Mucosa of rectum (tissue), 2 donors: ENCODE measurements around the gene SOWAHB.

ENCODE experiments used
- H3K27ac ChIP-seq, 2 donors: one replicate each; pipeline ENCODE4 v1.7.0; 2013; ENCODE audit warnings: inconsistent platforms in 2 of 2, low read depth in 2 of 2, low read length in 2 of 2
- H3K27me3 ChIP-seq, 2 donors: one replicate each; pipeline ENCODE4 v1.7.0; 2013; ENCODE audit warnings: low read length in 2 of 2; ENCODE audit not compliant: control insufficient read depth in 2 of 2, insufficient read depth in 2 of 2
- H3K36me3 ChIP-seq, 2 donors: one replicate each; pipeline ENCODE4 v1.7.0; 2013; ENCODE audit warnings: low read length in 2 of 2; ENCODE audit not compliant: control insufficient read depth in 2 of 2, insufficient read depth in 2 of 2
- H3K4me1 ChIP-seq, 2 donors: one replicate each; pipeline ENCODE4 v1.7.0; 2013; ENCODE audit warnings: low read length in 2 of 2, mild to moderate bottlenecking in 1 of 2; ENCODE audit not compliant: control insufficient read depth in 2 of 2, insufficient read depth in 2 of 2
- H3K4me3 ChIP-seq, 2 donors: one replicate each; pipeline ENCODE4 v1.7.0; 2013; ENCODE audit warnings: low read length in 2 of 2
- H3K9ac ChIP-seq, 2 donors: one replicate each; pipeline ENCODE4 v1.7.0; 2013; ENCODE audit warnings: low read length in 2 of 2, low read depth in 1 of 2, mild to moderate bottlenecking in 1 of 2
- H3K9me3 ChIP-seq, 2 donors: one replicate each; pipeline ENCODE4 v1.7.0; 2013; ENCODE audit warnings: low read length in 2 of 2; ENCODE audit not compliant: control insufficient read depth in 2 of 2
- donor health status: healthy.
- donor health status: Normal muscosa, but diverticular disease.

SOWAHB gene

GRCh38 chr4:76897536-76898384 is at the start of gene SOWAHB:
TSS of gene SOWAHB (minus strand) at chr4:76898144. CDS start at chr4:76897849, 295 bp downstream.
- no peaks in the 10 kb centered on the region for H3K9me3 ChIP-seq
- H3K36me3 ChIP-seq: no peaks in the 10 kb centered on the region
- H3K4me1 ChIP-seq: peaks cover 16 to 23% of the 10 kb centered on the region in 2 donors
- H3K27ac ChIP-seq: peak within 1 kb of the TSS; percentile 91 to 94
- peaks cover 0 to 8% of the 10 kb centered on the region in 2 donors for H3K27me3 ChIP-seq
- H3K4me3 ChIP-seq: peak within 1 kb of the TSS; percentile 78 to 83
- peak within 1 kb of the TSS; percentile 68 to 88 for H3K9ac ChIP-seq

- Histone ChIP-seq H3K27ac (no peak overlapping the region), H3K9ac (no peak overlapping the region), H3K9me3 (no peaks in the 10 kb centered on the region), H3K4me3 (no peak overlapping the region), H3K36me3 (no peaks in the 10 kb centered on the region), H3K27me3 (no peaks in the 10 kb centered on the region), H3K4me1 (peaks cover 15 to 17% of the 10 kb centered on the region in 2 donors)
Observed at GRCh38 chr4:76947369-76947768, 49.4 kb upstream of the SOWAHB start.

DNA sequence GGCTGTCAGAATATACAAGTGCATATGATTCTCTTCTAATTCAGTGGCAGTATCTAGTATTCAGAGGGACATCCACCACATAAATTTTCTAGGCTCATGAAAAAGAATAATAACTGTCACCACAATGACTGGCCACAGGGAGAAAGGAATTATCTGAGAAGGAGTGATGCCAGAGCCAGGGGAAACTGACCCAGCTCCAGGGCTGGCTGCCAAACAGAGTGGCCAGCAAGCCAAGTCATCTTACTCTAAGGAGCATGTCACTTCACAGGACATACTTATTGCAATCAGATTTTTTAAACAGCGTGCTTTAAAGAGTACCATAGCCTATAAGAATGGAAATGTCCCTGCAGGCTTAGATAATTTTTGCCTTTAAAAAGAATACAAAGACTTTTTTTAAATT is 45.8 kb upstream of the SOWAHB start:
- H3K27ac ChIP-seq: no peak overlapping the region
- H3K36me3 ChIP-seq: no peaks in the 10 kb centered on the region
- H3K4me3 ChIP-seq: no peak overlapping the region
- no peaks in the 10 kb centered on the region for H3K27me3 ChIP-seq
- peaks cover 4 to 6% of the 10 kb centered on the region in 2 donors for H3K4me1 ChIP-seq
- H3K9ac ChIP-seq: no peak overlapping the region
- no peaks in the 10 kb centered on the region for H3K9me3 ChIP-seq

- no peaks in the 10 kb centered on the region for H3K36me3 ChIP-seq
- H3K9ac ChIP-seq: no peak overlapping the region
- no peaks in the 10 kb centered on the region for H3K27me3 ChIP-seq
- no peak overlapping the region for H3K27ac ChIP-seq
- H3K9me3 ChIP-seq: no peaks in the 10 kb centered on the region
- no peak overlapping the region for H3K4me3 ChIP-seq
- peaks cover 0 to 2% of the 10 kb centered on the region in 2 donors for H3K4me1 ChIP-seq
Observed at GRCh38 chr4:76943129-76943620, 45.2 kb upstream of the SOWAHB start.

DNA sequence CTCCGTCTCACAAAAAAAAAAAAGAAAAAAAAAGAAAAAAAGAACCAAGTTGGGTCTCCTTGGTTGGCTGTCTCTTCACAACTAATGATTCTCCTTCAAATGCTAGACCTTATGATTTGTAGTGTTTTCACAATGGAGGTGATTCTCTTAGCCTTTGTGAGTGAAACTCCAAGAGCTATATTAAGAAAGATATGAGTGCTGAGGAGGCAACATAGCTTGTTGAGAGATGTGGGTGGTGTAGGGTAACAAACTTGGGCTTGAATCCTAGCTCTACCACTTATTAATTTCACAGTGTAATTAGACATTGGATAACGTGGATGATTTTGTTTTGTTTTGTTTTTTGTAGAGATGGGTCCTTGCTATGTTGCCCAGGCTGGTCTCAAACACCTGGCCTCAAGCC is 41.2 kb upstream of the SOWAHB start:
- no peak overlapping the region for H3K27ac ChIP-seq
- no peaks in the 10 kb centered on the region for H3K36me3 ChIP-seq
- no peaks in the 10 kb centered on the region for H3K9me3 ChIP-seq
- no peaks in the 10 kb centered on the region for H3K4me1 ChIP-seq
- H3K9ac ChIP-seq: no peak overlapping the region
- no peak overlapping the region for H3K4me3 ChIP-seq
- no peaks in the 10 kb centered on the region for H3K27me3 ChIP-seq

GRCh38 chr4:76931576-76932276 is 33.8 kb upstream of the SOWAHB start:
- H3K4me1 ChIP-seq: no peaks in the 10 kb centered on the region
- H3K36me3 ChIP-seq: no peaks in the 10 kb centered on the region
- no peak overlapping the region for H3K4me3 ChIP-seq
- H3K27ac ChIP-seq: no peak overlapping the region
- no peak overlapping the region for H3K9ac ChIP-seq
- no peaks in the 10 kb centered on the region for H3K27me3 ChIP-seq
- H3K9me3 ChIP-seq: no peaks in the 10 kb centered on the region

DNA sequence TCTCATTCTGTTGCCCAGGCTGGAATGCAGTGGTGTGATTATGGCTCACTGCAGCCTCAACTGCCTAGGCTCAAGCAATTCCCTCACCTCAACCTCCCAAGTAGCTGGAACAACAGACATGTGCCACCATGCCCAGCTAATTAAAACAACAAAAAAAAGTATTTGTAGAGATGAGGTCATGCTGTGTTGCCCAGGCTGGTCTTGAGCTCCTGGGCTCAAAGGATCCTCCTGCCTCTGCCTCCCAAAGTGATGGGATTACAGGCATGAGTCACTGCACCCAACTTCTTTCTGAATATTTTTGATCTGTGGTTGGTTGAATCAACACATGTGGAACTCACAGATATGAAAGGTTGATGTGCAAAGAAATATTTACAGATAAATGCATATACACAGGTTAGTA is 33.1 kb upstream of the SOWAHB start:
- Histone ChIP-seq H3K9me3 (no peaks in the 10 kb centered on the region), H3K36me3 (no peaks in the 10 kb centered on the region), H3K9ac (no peak overlapping the region), H3K4me1 (no peaks in the 10 kb centered on the region), H3K27ac (no peak overlapping the region), H3K4me3 (no peak overlapping the region), H3K27me3 (no peaks in the 10 kb centered on the region)

- Histone ChIP-seq H3K27ac (no peak overlapping the region), H3K9me3 (no peaks in the 10 kb centered on the region), H3K9ac (no peak overlapping the region), H3K4me1 (no peaks in the 10 kb centered on the region), H3K36me3 (no peaks in the 10 kb centered on the region), H3K27me3 (no peaks in the 10 kb centered on the region), H3K4me3 (no peak overlapping the region)
Observed at GRCh38 chr4:76930685-76931084, 32.7 kb upstream of the SOWAHB start.

DNA sequence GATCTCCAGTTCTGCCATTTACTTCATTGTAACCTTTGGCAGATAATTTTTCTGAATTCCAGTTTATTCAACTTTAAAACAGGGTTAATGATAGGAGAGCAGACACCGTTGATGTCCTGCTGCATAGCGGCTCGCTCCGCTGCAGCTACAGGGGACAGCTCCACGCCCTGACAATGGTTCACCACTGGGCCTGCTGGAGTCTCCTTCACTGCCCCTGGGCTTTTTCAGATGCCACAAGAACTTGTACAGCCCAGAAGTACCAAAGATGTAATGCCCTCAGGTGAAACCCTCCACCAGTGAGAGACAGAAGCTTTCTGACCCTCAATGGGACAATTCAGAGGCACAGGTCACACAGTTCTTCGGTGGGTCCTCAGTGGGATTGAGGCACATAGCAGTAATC is 28.9 kb upstream of the SOWAHB start:
- H3K36me3 ChIP-seq: no peaks in the 10 kb centered on the region

More for the DNA sequence above, 28.9 kb upstream of the SOWAHB start:
- Histone ChIP-seq H3K9ac (no peak overlapping the region), H3K4me3 (no peak overlapping the region), H3K4me1 (peaks cover 0 to 14% of the 10 kb centered on the region in 2 donors), H3K27me3 (no peaks in the 10 kb centered on the region), H3K9me3 (no peaks in the 10 kb centered on the region), H3K27ac (no peak overlapping the region)
